Mononuclear cell (primary cell): ENCODE measurements around the gene CEACAM20. TPM values are rescaled to one million over a fixed set of nuclear protein-coding genes. Genes with fewer than 3 reads are reported as not detected.
"Not testable (repeated sequence)": the region's sequence is repeated elsewhere in the genome, so short reads cannot be mapped to it uniquely, and the experiment has no call there.

Experiments used
- H3K27me3 ChIP-seq: 2 replicates; pipeline ENCODE4 v1.6.0; 2011; ENCODE audit warnings: low read length, control low read depth; ENCODE audit not compliant: insufficient read depth
- H3K4me1 ChIP-seq: 2 replicates; pipeline ENCODE4 v1.5.1; 2011; ENCODE audit warnings: mild to moderate bottlenecking, low read length, control low read depth; ENCODE audit not compliant: insufficient read depth
- H3K4me3 ChIP-seq: 2 replicates; pipeline ENCODE4 v1.5.1; 2011; ENCODE audit warnings: mild to moderate bottlenecking, low read length, moderate library complexity
- H3K9me3 ChIP-seq: 2 replicates; pipeline ENCODE4 v1.5.1; 2011; ENCODE audit warnings: low read depth, mild to moderate bottlenecking, control low read depth, low read length
- total RNA-seq: library from RNA; depleted of rRNA; stranded (reverse); fragments of >200 nt; gene quantifications from one replicate; pipeline ENCODE4 v1.2.3, GENCODE V29; 2012

CEACAM20 gene
- total RNA-seq, 1 donor = not detected

DNA sequence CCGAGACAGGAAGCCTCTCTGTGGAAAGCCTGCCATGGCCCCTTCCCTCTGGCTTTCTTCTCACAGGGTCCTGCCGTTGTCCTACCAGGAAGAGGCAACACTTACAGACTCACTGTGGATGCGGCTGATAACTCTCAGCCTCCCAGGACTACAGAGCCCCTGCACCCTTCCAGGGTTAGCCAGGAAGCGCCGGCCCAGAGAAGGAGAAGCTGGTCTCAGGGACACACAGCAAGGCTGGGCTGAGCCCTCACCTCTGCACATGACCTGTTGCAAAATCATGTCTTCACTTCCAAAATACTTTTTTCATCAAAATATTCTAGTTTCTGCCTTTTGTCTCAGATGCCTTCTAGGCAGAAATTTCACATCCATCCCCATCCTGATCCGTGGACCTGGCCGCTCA lies 1.9 kb downstream of the CEACAM20 start:
- H3K4me3 ChIP-seq = no peak overlapping the region
- H3K4me1 ChIP-seq = no peaks in the 10 kb centered on the region
- H3K27me3 ChIP-seq = no peaks in the 10 kb centered on the region
- H3K9me3 ChIP-seq = no peaks in the 10 kb centered on the region

- no peak overlapping the region for H3K4me3 ChIP-seq
- no peaks in the 10 kb centered on the region for H3K27me3 ChIP-seq
- H3K4me1 ChIP-seq = no peaks in the 10 kb centered on the region
- no peaks in the 10 kb centered on the region for H3K9me3 ChIP-seq
These were observed 3.6 kb downstream of the CEACAM20 start for GRCh38 chr19:44525721-44526430.

DNA sequence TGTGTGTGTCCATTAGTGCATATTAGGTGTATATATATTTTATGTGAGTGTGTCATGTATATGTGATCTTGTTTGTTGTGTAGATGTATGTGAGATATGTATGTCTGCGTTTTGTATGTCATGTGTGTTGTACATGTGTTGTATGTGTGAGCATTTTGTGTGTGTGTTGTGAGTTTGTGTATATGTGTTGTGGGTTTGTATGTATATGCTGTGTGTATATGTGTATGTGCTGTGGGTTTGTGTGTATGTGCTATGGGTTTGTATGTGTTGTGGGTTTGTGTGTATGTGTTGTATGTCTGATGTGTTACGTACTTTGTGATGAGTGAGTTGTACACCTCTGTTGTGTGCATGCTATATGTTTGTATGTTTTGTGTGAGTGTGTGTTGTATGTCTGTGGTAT lies 8.1 kb downstream of the CEACAM20 start:
- Histone ChIP-seq H3K4me3 (no peak overlapping the region), H3K9me3 (no peaks in the 10 kb centered on the region), H3K4me1 (no peaks in the 10 kb centered on the region)

DNA sequence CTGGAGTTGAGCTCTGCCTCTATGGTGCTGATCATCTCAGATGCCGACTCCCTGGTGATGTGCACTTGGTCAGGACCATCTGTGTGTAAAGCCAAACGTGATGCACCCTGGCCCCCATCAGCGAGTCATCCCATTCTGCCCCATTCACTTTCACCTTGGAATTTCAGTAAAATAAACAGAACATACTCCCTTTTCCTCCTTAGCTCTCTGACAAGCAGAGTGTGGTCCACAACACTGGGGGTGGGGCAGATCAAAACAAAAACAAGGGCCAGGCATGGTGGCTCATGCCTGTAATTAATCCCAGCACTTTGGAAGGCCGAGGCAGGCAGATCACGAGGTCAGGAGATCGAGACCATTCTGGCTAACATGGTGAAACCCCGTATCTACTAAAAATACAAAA lies 12.3 kb downstream of the CEACAM20 start:
- H3K27me3 ChIP-seq = no peaks in the 10 kb centered on the region
- H3K4me1 ChIP-seq = no peaks in the 10 kb centered on the region
- H3K4me3 ChIP-seq = no peak overlapping the region
- H3K9me3 ChIP-seq = no peaks in the 10 kb centered on the region

More for the DNA sequence above, 8.1 kb downstream of the CEACAM20 start:
- no peaks in the 10 kb centered on the region for H3K27me3 ChIP-seq

- Histone ChIP-seq H3K27me3 (no peaks in the 10 kb centered on the region), H3K9me3 (no peaks in the 10 kb centered on the region), H3K4me1 (no peaks in the 10 kb centered on the region), H3K4me3 (no peak overlapping the region)
These were observed 13.6 kb downstream of the CEACAM20 start for GRCh38 chr19:44515907-44516306.

DNA sequence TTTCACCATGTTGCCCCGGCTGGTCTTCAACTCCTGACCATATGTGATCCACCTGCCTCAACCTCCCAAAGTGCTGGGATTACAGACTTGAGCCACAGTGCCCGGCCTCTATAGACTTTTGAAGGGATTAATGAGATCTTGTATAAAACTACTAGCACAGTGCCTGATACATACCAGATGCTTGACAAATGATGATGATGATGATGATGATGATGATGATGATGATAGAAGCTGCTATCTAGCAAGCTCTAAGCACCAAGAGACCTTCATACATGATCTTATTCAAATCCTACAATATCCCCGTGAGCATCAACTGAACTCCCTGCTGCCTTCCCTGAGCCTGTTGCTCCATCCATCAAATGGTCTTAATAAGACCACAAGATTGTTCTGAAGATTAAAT lies 14.4 kb downstream of the CEACAM20 start:
- Histone ChIP-seq H3K4me1 (no peaks in the 10 kb centered on the region), H3K9me3 (no peaks in the 10 kb centered on the region), H3K27me3 (no peaks in the 10 kb centered on the region), H3K4me3 (no peak overlapping the region)

- Histone ChIP-seq H3K9me3 (no peaks in the 10 kb centered on the region), H3K4me1 (no peaks in the 10 kb centered on the region), H3K27me3 (peaks cover 2% of the 10 kb centered on the region), H3K4me3 (no peak overlapping the region)
These were observed 16.9 kb downstream of the CEACAM20 start for GRCh38 chr19:44512326-44513298.

- peaks cover 9% of the 10 kb centered on the region for H3K27me3 ChIP-seq
- no peaks in the 10 kb centered on the region for H3K9me3 ChIP-seq
- H3K4me1 ChIP-seq = no peaks in the 10 kb centered on the region
- H3K4me3 ChIP-seq = no peak overlapping the region
These were observed 20.0 kb downstream of the CEACAM20 start for GRCh38 chr19:44509478-44509877.

GRCh38 chr19:44499962-44500949 lies 29.2 kb downstream of the CEACAM20 start, which contains the start of gene ZNF180:
TSS of gene ZNF180 (minus strand) at chr19:44500522. CDS start at chr19:44497334, 3,188 bp downstream.
- Histone ChIP-seq H3K4me3 (peak within 1 kb of the TSS; percentile 95), H3K4me1 (peaks cover 20% of the 10 kb centered on the region), H3K27me3 (peaks cover 2% of the 10 kb centered on the region), H3K9me3 (peaks cover 10% of the 10 kb centered on the region)

GRCh38 chr19:44499559-44499958 lies 29.9 kb downstream of the CEACAM20 start:
- peaks cover 17% of the 10 kb centered on the region for H3K9me3 ChIP-seq
- H3K4me1 ChIP-seq = peaks cover 20% of the 10 kb centered on the region
- H3K27me3 ChIP-seq = no peaks in the 10 kb centered on the region
- peak overlapping the region; percentile 95 for H3K4me3 ChIP-seq

GRCh38 chr19:44498988-44499387 lies 30.5 kb downstream of the CEACAM20 start:
- Histone ChIP-seq H3K4me1 (peaks cover 20% of the 10 kb centered on the region), H3K27me3 (no peaks in the 10 kb centered on the region), H3K4me3 (no peak overlapping the region), H3K9me3 (peaks cover 22% of the 10 kb centered on the region)

DNA sequence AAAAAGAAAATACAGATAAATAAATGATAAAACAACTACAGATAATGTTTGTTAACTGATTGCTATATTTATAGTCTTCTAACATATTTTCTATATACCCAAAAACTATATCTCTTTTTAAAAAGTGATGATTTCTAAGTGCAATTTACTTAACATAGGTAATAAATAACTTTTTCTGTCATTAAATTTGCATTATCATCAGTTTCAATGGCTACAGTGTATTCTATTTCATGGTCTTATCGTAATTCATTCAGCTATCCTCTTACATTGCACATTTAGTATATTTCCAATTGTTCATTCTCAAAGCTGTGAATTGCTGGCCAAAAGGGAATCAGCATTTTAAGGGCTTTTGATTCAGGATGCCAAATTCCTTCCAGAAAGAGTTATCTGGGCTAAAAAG lies 32.8 kb downstream of the CEACAM20 start:
- Histone ChIP-seq H3K4me3 (no peak overlapping the region), H3K9me3 (peaks cover 45% of the 10 kb centered on the region), H3K27me3 (no peaks in the 10 kb centered on the region), H3K4me1 (peaks cover 20% of the 10 kb centered on the region)

DNA sequence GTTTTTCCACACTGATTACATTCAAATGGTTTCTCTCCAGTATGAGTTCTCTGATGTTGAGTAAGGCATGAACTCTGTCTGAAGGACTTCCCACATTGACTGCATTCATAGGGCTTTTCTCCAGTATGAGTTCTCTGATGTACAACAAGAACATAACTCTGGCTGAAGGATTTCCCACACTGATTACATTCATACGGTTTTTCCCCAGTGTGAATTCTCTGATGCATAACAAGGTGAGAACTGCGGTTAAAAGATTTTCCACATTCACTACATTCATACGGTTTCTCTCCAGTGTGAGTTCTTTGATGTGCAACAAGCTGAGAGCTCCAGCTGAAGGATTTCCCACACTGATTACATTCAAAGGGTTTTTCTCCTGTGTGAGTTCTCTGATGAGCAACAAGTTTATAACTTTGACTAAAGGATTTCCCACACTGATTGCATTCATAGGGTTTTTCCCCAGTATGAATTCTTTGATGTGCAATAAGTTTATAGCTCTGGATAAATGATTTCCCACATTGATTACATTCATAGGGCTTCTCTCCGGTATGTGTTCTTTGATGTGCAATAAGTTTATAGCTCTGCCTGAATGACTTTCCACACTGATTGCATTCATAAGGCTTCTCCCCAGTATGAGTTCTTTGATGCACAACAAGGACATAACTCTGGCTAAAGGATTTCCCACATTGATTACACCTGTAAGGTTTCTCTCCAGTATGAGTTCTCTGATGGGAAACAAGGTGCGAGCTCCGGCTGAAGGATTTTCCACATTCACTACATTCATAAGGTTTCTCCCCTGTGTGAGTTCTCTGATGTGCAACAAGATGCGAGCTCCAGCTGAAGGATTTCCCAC lies 52.7 kb downstream of the CEACAM20 start:
- Histone ChIP-seq H3K4me3 (no peak overlapping the region), H3K4me1 (no peaks in the 10 kb centered on the region), H3K27me3 (no peaks in the 10 kb centered on the region), H3K9me3 (peaks cover 100% of the 10 kb centered on the region)

DNA sequence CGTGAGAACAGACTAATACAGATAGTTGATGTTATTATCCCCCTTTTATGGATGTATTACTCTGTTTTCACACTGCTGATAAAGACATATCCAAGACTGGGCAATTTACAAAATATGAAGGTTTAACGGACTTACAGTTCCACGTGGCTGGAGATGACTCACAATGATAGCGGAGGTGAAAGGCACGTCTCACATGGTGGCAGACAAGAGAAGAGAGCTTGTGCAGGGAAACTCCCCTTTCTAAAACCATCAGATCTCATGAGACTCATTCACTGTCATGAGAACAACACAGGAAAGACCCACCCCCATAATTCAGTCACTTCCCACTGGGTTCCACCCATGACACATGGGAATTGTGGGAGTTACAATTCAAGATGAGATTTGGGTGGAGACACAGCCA lies 60.7 kb downstream of the CEACAM20 start:
- not testable (repeated sequence) for H3K4me1 ChIP-seq, H3K4me3 ChIP-seq, H3K27me3 ChIP-seq
- peaks cover 90% of the 10 kb centered on the region for H3K9me3 ChIP-seq
